PC-9 (cell line): Measurements from ENCODE around the gene PNKP. TPM values are rescaled to one million over a fixed set of nuclear protein-coding genes. Genes with fewer than 3 reads are reported as not detected.

Experiments used
- BruUV-seq: library from RNA; stranded (reverse); fragments of 400-500 nt; replicated peaks from 2 replicates; lab custom pipeline; 2021; lab: Mats Ljungman, UMichigan
- CTCF ChIA-PET: fragments of 300-600 bp; sonication (Branson Sonifier 250); formaldehyde crosslinking; loops from one replicate; lab custom pipeline; 2022; ENCODE audit warnings: antibody characterized with exemption; lab: Charles Lee
- POLR2A ChIA-PET: fragments of 300-600 bp; sonication (Branson Sonifier 250); formaldehyde crosslinking; loops from one replicate; lab custom pipeline; 2022; ENCODE audit warnings: antibody characterized with exemption; ENCODE audit not compliant: unreplicated experiment; lab: Charles Lee
- DNase-seq, 2 experiments: peaks; one replicate each; pipeline versions ENCODE4 v3.0.0 to v3.0.0-alpha.2; 2015 to 2022; ENCODE audit warnings: mixed read lengths in 1 of 2
- H2AFZ ChIP-seq: fragments of 200-600 bp; sonication (generic); 2 replicates; pipeline ENCODE4 v1.8.1; 2017; ENCODE audit warnings: antibody characterized with exemption
- H3F3A ChIP-seq: fragments of 200-600 bp; sonication (generic); 2 replicates; pipeline ENCODE4 v1.8.1; 2017; ENCODE audit warnings: antibody characterized with exemption, mild to moderate bottlenecking, low read depth; ENCODE audit not compliant: insufficient read depth
- H3K27ac ChIP-seq: fragments of 200-600 bp; sonication (generic); 2 replicates; pipeline ENCODE4 v1.6.1; 2016; ENCODE audit warnings: mixed run types
- H3K27me3 ChIP-seq: fragments of 200-600 bp; sonication (generic); 2 replicates; pipeline ENCODE4 v1.6.1; 2016; ENCODE audit warnings: low read depth, mixed run types; ENCODE audit not compliant: insufficient read depth
- H3K36me3 ChIP-seq: fragments of 200-600 bp; sonication (generic); 2 replicates; pipeline ENCODE4 v1.6.1; 2016; ENCODE audit warnings: low read depth, mixed run types
- H3K4me1 ChIP-seq: fragments of 200-600 bp; sonication (generic); replicated peaks from 2 replicates; pipeline ENCODE4 v1.6.1; 2016; ENCODE audit warnings: mixed run types; ENCODE audit not compliant: insufficient read depth
- H3K4me2 ChIP-seq: fragments of 200-600 bp; sonication (generic); 2 replicates; pipeline ENCODE4 v1.6.1; 2017; ENCODE audit warnings: mixed run types
- H3K4me3 ChIP-seq: fragments of 200-600 bp; sonication (generic); 2 replicates; pipeline ENCODE4 v1.6.1; 2016; ENCODE audit warnings: mixed run types
- H3K79me2 ChIP-seq: fragments of 200-600 bp; sonication (generic); 2 replicates; pipeline ENCODE4 v1.6.1; 2017; ENCODE audit warnings: low read depth, mixed run types
- H3K9me2 ChIP-seq: fragments of 200-600 bp; sonication (generic); 2 replicates; pipeline ENCODE4 v1.8.1; 2017; ENCODE audit warnings: mild to moderate bottlenecking; ENCODE audit not compliant: insufficient read depth
- H3K9me3 ChIP-seq: fragments of 200-600 bp; sonication (generic); 2 replicates; pipeline ENCODE4 v1.8.1; 2016; ENCODE audit warnings: low read depth; ENCODE audit not compliant: insufficient read depth
- H4K20me1 ChIP-seq: fragments of 200-600 bp; sonication (generic); 2 replicates; pipeline ENCODE4 v1.8.1; 2017; ENCODE audit not compliant: insufficient read depth
- EZH2 ChIP-seq: fragments of 200-600 bp; sonication (generic); IDR thresholded peaks from 2 replicates; pipeline ENCODE4 v1.8.0; 2017; ENCODE audit warnings: antibody characterized with exemption, low read depth
- intact Hi-C: fragments of 100-400 bp; cut with micrococcal nuclease; formaldehyde crosslinking; loops from one replicate; pipeline ENCODE4 v1.10.0; 2022; ENCODE audit not compliant: unreplicated experiment
- total RNA-seq: library from RNA; stranded (reverse); gene quantifications from 2 replicates; pipeline ENCODE4 v1.2.3, GENCODE V29; 2021
- TF ChIP-seq, protein P1 (sequence below): fragments of 200-600 bp; sonication (generic); conservative IDR thresholded peaks from 2 replicates; pipeline ENCODE4 v1.6.1; 2017; ENCODE audit warnings: mixed run types, antibody characterized with exemption, mild to moderate bottlenecking, moderate library complexity

PNKP gene
- total RNA-seq, 1 experiment from 2014 or later = 82.7 TPM

- DNase-seq = no peak
- peaks cover 77% of the 10 kb centered on the region for H3F3A ChIP-seq
- H3K27me3 ChIP-seq = no peaks in the 10 kb centered on the region
- H3K79me2 ChIP-seq = peaks cover 34% of the 10 kb centered on the region
- peaks cover 14% of the 10 kb centered on the region for H3K4me1 ChIP-seq
- no peaks in the 10 kb centered on the region for H3K9me3 ChIP-seq
- H3K4me3 ChIP-seq = no peak overlapping the region
- intact Hi-C loops = no loop called here
- no peak overlapping the region for H2AFZ ChIP-seq
- H3K4me2 ChIP-seq = no peak overlapping the region
- BruUV-seq = no TSS peak
- peaks cover 83% of the 10 kb centered on the region for H4K20me1 ChIP-seq
- H3K9me2 ChIP-seq = no peaks in the 10 kb centered on the region
- POLR2A ChIA-PET = no interaction called here
- CTCF ChIA-PET = no interaction called here
- peaks cover 8% of the 10 kb centered on the region for H3K36me3 ChIP-seq
- no peak for TF ChIP-seq EZH2
- TF ChIP-seq, protein P1, sequence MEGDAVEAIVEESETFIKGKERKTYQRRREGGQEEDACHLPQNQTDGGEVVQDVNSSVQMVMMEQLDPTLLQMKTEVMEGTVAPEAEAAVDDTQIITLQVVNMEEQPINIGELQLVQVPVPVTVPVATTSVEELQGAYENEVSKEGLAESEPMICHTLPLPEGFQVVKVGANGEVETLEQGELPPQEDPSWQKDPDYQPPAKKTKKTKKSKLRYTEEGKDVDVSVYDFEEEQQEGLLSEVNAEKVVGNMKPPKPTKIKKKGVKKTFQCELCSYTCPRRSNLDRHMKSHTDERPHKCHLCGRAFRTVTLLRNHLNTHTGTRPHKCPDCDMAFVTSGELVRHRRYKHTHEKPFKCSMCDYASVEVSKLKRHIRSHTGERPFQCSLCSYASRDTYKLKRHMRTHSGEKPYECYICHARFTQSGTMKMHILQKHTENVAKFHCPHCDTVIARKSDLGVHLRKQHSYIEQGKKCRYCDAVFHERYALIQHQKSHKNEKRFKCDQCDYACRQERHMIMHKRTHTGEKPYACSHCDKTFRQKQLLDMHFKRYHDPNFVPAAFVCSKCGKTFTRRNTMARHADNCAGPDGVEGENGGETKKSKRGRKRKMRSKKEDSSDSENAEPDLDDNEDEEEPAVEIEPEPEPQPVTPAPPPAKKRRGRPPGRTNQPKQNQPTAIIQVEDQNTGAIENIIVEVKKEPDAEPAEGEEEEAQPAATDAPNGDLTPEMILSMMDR = no peak
- no peak overlapping the region for H3K27ac ChIP-seq
Observed at GRCh38 chr19:49857061-49857837, 10.1 kb downstream of the PNKP start.

GRCh38 chr19:49856574-49857021 lies 10.8 kb downstream of the PNKP start:
- no peaks in the 10 kb centered on the region for H3K9me3 ChIP-seq
- peaks cover 8% of the 10 kb centered on the region for H3K36me3 ChIP-seq
- no peak overlapping the region for H2AFZ ChIP-seq
- no peaks in the 10 kb centered on the region for H3K9me2 ChIP-seq
- no peak overlapping the region for H3K4me2 ChIP-seq
- ChIA-PET POLR2A (no interaction called here), CTCF (no interaction called here)
- H3K27me3 ChIP-seq = no peaks in the 10 kb centered on the region
- DNase-seq = no peak
- no peak overlapping the region for H3K27ac ChIP-seq
- peaks cover 81% of the 10 kb centered on the region for H3F3A ChIP-seq
- H4K20me1 ChIP-seq = peaks cover 89% of the 10 kb centered on the region
- intact Hi-C loops = no loop called here
- peaks cover 40% of the 10 kb centered on the region for H3K79me2 ChIP-seq
- H3K4me1 ChIP-seq = peaks cover 18% of the 10 kb centered on the region
- TF ChIP-seq EZH2 = no peak
- TF ChIP-seq, protein P1 = no peak
- BruUV-seq = no TSS peak
- no peak overlapping the region for H3K4me3 ChIP-seq

GRCh38 chr19:49855676-49856573 lies 11.5 kb downstream of the PNKP start:
- no peaks in the 10 kb centered on the region for H3K9me2 ChIP-seq
- no peak overlapping the region for H3K4me3 ChIP-seq
- ChIA-PET CTCF (no interaction called here), POLR2A (no interaction called here)
- no peak overlapping the region for H3K4me2 ChIP-seq
- no peak for DNase-seq
- H3K27ac ChIP-seq = no peak overlapping the region
- peaks cover 18% of the 10 kb centered on the region for H3K4me1 ChIP-seq
- peaks cover 87% of the 10 kb centered on the region for H4K20me1 ChIP-seq
- H3K36me3 ChIP-seq = peaks cover 8% of the 10 kb centered on the region
- intact Hi-C loops = no loop called here
- no peaks in the 10 kb centered on the region for H3K9me3 ChIP-seq
- peaks cover 77% of the 10 kb centered on the region for H3F3A ChIP-seq
- no TSS peak for BruUV-seq
- TF ChIP-seq, protein P1 = no peak
- no peak for TF ChIP-seq EZH2
- no peaks in the 10 kb centered on the region for H3K27me3 ChIP-seq
- H3K79me2 ChIP-seq = peaks cover 40% of the 10 kb centered on the region
- H2AFZ ChIP-seq = no peak overlapping the region
